A673 (cell line): ENCODE data around the gene PPP1R37. TPM values are rescaled to one million over a fixed set of nuclear protein-coding genes. Genes with fewer than 3 reads are reported as not detected.

Experiments used
- BruUV-seq: library from RNA; stranded (reverse); fragments of 400-500 nt; replicated peaks from 2 replicates; lab custom pipeline; 2021; lab: Mats Ljungman, UMichigan
- CTCF ChIA-PET: fragments of 300-600 bp; sonication (Branson Sonifier 250); formaldehyde crosslinking; loops from one replicate; lab custom pipeline; 2022; ENCODE audit warnings: antibody characterized with exemption; lab: Charles Lee
- POLR2A ChIA-PET: fragments of 300-600 bp; sonication (Branson Sonifier 250); formaldehyde crosslinking; loops from one replicate; lab custom pipeline; 2022; ENCODE audit warnings: antibody characterized with exemption; ENCODE audit not compliant: low non-redundant PET; lab: Charles Lee
- DNase-seq: peaks from one replicate; pipeline ENCODE4 v3.0.0-alpha.2; 2015; ENCODE audit warnings: low spot score
- H3K27ac ChIP-seq: fragments of 200-600 bp; sonication (generic); 2 replicates; pipeline ENCODE4 v1.5.1; 2016; ENCODE audit warnings: mixed run types, low read depth, mild to moderate bottlenecking, mixed read lengths, antibody characterized with exemption, low read length; ENCODE audit not compliant: poor library complexity, severe bottlenecking
- H3K27me3 ChIP-seq: fragments of 200-600 bp; sonication (generic); replicated peaks from 2 replicates; pipeline ENCODE4 v1.6.1; 2017; ENCODE audit warnings: mixed run types, low read depth, mild to moderate bottlenecking, mixed read lengths, antibody characterized with exemption, low read length; ENCODE audit not compliant: insufficient read depth, poor library complexity
- H3K36me3 ChIP-seq: fragments of 200-600 bp; sonication (generic); 2 replicates; pipeline ENCODE4 v1.6.1; 2016; ENCODE audit warnings: mixed run types, mild to moderate bottlenecking, mixed read lengths, antibody characterized with exemption, low read length; ENCODE audit not compliant: insufficient read depth, poor library complexity, severe bottlenecking
- H3K4me1 ChIP-seq: fragments of 200-600 bp; sonication (generic); 2 replicates; pipeline ENCODE4 v1.6.1; 2017; ENCODE audit warnings: mixed run types, mild to moderate bottlenecking, mixed read lengths, antibody characterized with exemption, low read length; ENCODE audit not compliant: insufficient read depth, poor library complexity, severe bottlenecking
- H3K4me3 ChIP-seq: fragments of 200-600 bp; sonication (generic); 2 replicates; pipeline ENCODE4 v1.5.1; 2016; ENCODE audit warnings: low read depth, mixed run types, mild to moderate bottlenecking, mixed read lengths, low read length; ENCODE audit not compliant: poor library complexity, severe bottlenecking
- H3K9me3 ChIP-seq: fragments of 200-600 bp; sonication (generic); 2 replicates; pipeline ENCODE4 v1.6.1; 2016; ENCODE audit warnings: mixed run types, low read depth, mild to moderate bottlenecking, mixed read lengths, antibody characterized with exemption, low read length; ENCODE audit not compliant: poor library complexity, severe bottlenecking
- CTCF ChIP-seq: fragments of 300-800, 200-600 bp; sonication (generic); conservative IDR thresholded peaks from 2 replicates; pipeline ENCODE4 v1.5.1; 2017; ENCODE audit warnings: low read depth, mild to moderate bottlenecking, antibody characterized with exemption, low read length, moderate library complexity, mixed read lengths
- EZH2 ChIP-seq: fragments of 200-600 bp; sonication (generic); IDR thresholded peaks from 2 replicates; pipeline ENCODE4 v1.6.1; 2017; ENCODE audit warnings: borderline replicate concordance, low read depth, mild to moderate bottlenecking, mixed read lengths, antibody characterized with exemption, low read length; ENCODE audit not compliant: poor library complexity, severe bottlenecking
- intact Hi-C: fragments of 100-400 bp; cut with micrococcal nuclease; formaldehyde crosslinking; loops from one replicate; pipeline ENCODE4 v1.10.0; 2022; ENCODE audit not compliant: unreplicated experiment
- total RNA-seq: library from RNA; stranded (reverse); gene quantifications from 2 replicates; pipeline ENCODE4 v1.2.3, GENCODE V29; 2021

PPP1R37 gene
- total RNA-seq, 1 experiment from 2014 or later = 34.0 TPM

- ChIA-PET CTCF (no interaction called here), POLR2A (no interaction called here)
- no TSS peak for BruUV-seq
- Histone ChIP-seq H3K36me3 (no peaks in the 10 kb centered on the region), H3K27me3 (no peaks in the 10 kb centered on the region), H3K4me1 (peaks cover 18% of the 10 kb centered on the region), H3K9me3 (no peaks in the 10 kb centered on the region), H3K4me3 (no peak overlapping the region), H3K27ac (no peak overlapping the region)
- TF ChIP-seq EZH2 (no peak), CTCF (no peak)
- intact Hi-C loops = no loop called here
- no peak for DNase-seq
These were observed 35.2 kb downstream of the PPP1R37 start for GRCh38 chr19:45128146-45128545.

GRCh38 chr19:45128806-45129205, 35.8 kb downstream of the PPP1R37 start:
- Histone ChIP-seq H3K9me3 (no peaks in the 10 kb centered on the region), H3K27me3 (no peaks in the 10 kb centered on the region), H3K27ac (no peak overlapping the region), H3K4me3 (no peak overlapping the region), H3K36me3 (no peaks in the 10 kb centered on the region), H3K4me1 (peaks cover 12% of the 10 kb centered on the region)
- ChIA-PET CTCF (no interaction called here), POLR2A (no interaction called here)
- intact Hi-C loops = no loop called here
- no TSS peak for BruUV-seq
- no peak for DNase-seq
- no peak for TF ChIP-seq EZH2
- TF ChIP-seq CTCF = no peak

DNA sequence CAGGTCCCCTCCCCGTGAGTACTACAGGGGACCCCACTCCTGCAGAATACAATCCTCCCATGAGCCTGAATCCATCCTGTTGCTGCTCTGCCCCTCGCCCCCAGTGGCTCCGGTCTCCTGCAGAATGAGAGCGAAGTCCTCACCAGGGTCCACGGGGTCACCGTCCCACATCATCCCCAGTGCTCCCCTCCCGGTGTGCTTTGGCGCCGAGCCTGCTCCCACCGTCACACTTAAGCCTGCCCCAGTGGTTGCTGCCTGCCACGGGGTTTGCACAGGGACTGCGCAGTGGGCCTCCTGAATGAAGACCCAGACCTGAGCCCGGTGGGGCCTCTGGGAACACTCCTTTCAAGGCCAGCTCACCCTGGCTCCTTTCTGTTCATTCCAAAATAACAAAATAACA, 37.3 kb downstream of the PPP1R37 start:
- intact Hi-C loops = no loop called here
- POLR2A ChIA-PET = no interaction called here
- CTCF ChIA-PET = no interaction called here

More for the DNA sequence above, 37.3 kb downstream of the PPP1R37 start:
- Histone ChIP-seq H3K36me3 (no peaks in the 10 kb centered on the region), H3K4me3 (no peak overlapping the region), H3K27ac (no peak overlapping the region), H3K9me3 (no peaks in the 10 kb centered on the region), H3K4me1 (peaks cover 8% of the 10 kb centered on the region), H3K27me3 (no peaks in the 10 kb centered on the region)
- BruUV-seq = no TSS peak
- no peak for TF ChIP-seq CTCF
- no peak for TF ChIP-seq EZH2
- no peak for DNase-seq
